Measurements from ENCODE around the gene RALY.

The RALY gene

GRCh38 chr20:33993576-33994221 is at the start of gene RALY:
Gene RALY (plus strand): TSS chr20:33993911. CDS start chr20:34072075, 78,164 bp downstream.
- DNase-seq, result peak in 1 of 2 donors; percentile 85

DNA sequence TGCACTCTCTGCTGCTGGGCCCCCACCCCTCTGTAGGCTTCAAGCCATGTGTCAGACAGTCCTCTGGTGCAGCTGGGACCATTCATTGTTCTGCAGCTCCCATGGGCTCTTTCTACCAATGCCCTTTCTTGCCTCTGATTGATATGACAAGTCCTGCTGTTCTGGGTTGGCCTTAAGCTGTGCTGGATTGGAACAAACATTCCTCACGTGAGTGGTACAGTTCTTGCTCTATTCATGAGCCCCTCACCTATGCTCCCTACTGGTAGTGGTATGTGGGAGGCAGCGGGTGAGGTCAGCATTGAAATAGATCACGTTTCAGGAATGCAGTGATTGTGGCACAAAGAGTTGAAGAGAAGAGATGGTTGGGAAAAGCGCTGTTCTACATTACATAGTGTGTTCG is 48.8 kb upstream of the RALY start:
- no peak for DNase-seq

DNA sequence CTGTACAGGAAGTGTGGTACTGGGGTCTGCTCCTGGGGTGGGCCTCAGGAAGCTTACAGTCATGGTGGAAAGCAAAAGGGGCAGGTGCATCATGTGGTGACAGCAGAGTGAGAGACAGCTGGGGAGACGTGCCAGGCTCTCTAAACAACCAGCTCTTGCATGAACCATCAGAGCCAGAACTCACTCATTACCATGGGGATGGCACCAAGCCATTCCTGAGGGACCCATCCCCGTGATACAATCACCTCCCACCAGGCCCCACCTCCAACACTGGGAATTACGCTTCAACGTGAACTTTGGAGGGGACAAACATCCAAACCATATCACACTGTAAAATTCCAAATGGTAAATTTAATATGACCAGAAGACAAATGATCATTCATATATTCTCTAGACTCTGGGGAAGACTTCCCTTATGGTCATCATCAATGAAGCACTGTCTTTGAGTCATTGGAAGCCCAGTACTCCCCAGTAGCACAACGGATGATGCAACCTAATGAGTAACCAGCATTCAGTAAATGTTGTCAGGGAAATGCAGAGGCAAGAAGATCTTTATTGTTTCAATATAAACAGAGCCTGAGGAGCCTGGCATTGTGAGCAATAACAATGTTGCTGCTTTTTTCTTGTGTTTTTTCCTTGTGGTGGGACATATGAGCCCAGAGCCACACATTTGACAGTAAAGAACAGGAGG is 48.2 kb upstream of the RALY start:
- peak; percentile 61 to 92 for DNase-seq

DNA sequence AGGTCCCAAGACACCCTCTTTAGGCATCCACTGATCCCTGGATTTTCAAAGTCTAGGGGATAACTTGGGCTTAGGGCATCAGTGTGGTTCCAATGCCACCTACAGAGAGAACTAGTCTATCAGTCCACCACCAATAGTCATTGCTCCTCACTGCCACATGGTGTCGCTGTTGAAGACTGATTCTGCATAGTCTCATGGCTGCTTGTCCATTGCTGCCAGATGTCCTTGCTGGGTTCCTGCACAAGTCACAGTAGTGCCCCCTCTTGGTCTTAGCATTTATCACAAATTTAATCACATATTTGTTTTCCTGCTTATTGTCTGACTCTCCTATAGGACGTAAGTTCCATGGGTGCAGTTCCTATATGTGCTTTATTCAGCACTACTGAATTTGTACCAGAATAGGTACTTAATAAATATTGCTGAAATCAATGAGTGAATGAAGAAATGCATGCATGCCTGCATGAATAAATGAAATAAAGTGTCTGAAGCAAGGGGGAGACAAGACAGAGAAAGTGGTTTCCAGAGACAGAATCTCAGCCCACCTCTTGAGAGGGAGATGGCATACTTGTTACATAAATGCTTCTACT is 45.9 kb upstream of the RALY start:
- DNase-seq, result no peak

GRCh38 chr20:33948480-33948879 is 45.2 kb upstream of the RALY start:
- DNase-seq, result no peak

GRCh38 chr20:33951171-33951570 is 42.5 kb upstream of the RALY start:
- no peak for DNase-seq

DNA sequence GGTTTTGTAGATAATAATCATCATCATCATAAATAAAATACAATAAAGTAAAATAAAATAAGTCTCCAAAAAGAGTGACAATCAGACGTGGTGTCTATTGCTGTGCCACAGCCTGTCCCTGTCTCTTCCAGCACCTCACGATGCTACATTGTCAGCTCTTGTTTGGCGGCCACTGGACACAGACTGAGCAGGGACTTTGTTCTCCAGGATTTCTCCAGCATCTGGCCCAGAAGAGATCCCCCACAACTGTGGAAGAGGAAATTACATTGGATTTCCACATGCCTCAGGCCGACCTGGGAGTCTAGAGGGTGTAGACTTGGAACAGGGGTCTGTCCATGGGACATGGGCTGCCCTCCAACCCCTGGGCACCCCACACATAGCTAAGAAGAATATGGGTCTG is 39.2 kb upstream of the RALY start:
- DNase-seq, result no peak

GRCh38 chr20:33963751-33964150 is 30.0 kb upstream of the RALY start:
- DNase-seq, result no peak

DNA sequence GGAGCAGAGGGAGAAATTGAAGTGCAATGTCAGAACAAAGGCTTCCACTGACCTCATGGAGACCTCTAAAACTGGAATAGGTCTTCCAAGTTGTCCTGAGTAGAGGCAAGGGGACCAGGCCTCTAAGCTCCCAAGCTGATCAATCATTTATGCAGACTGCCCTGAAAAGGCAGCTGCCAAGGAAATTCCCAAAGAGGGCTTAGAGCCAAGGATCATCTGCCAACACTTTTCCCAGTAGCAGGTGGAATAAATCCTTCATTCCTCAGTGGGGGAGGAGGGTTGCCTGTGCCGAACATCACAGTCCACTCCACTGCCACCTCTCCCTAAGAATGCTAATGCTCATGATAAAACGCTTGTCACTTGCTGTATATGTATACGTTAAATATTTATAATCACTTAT is 29.3 kb upstream of the RALY start:
- DNase-seq, result no peak

DNA sequence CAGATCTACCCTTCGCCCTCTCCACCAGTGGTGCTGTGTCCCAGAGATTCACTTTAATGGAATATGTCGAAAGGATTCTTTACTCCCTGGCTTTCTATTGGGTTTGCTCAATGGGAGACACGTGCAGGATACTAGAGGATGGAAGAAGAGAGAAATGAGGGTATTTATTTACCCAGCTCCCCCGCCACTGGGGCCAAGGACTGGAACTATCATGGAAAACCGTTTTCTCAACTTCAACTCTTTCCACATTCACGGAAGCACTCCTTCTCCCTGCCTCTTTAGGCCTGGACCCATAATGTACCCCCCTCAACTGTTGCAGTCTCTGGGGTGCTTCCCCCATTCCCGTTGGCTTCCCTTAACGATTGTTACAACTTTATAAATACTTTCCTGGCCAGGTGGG is 26.6 kb upstream of the RALY start:
- no peak for DNase-seq

GRCh38 chr20:33969563-33969962 is 24.1 kb upstream of the RALY start:
- no peak for DNase-seq

GRCh38 chr20:33970229-33970628 is 23.5 kb upstream of the RALY start:
- DNase-seq, result no peak

- DNase-seq, result no peak
These were observed 22.4 kb upstream of the RALY start for GRCh38 chr20:33971147-33971975.

- DNase-seq, result no peak
These were observed 16.8 kb upstream of the RALY start for GRCh38 chr20:33976959-33977358.

DNA sequence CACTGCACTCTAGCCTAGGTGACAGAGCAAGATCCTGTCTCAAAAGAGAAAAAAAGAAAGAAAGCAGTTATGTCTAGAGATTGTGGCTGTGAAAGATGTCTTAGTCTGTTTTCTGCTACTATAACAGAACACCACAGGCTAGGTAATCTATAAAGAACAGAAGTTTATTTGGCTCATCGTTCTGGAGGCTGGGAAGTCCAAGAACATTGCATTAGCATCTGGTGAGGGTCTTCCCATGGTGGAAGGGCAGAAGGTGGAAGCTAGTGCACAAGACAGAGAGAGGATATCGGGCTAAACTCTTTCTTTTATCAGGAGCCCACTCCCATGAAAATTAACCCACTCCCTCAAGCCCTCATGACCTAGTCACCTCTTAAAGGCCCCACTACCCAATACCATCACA is 16.2 kb upstream of the RALY start:
- no peak for DNase-seq

DNA sequence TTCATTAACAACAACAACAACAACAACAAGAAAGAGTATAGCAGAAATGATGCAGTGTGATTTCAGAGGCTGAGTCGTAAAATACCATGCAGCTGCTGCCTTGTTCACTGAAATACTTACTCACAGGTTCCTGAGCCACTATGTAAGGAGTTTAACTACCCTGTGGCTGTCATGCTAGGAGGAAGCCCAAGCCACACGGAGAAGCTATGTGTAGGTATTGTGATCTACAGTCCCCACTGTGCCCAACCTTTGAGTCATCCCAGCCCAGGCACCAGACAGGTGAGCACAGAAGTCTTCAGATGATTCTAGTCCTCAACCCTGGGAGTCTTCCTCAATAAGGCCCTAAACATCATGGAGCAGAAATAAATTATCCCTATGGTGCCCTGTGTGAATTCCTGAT is 14.6 kb upstream of the RALY start:
- DNase-seq, result no peak

- no peak for DNase-seq
These were observed 12.4 kb upstream of the RALY start for GRCh38 chr20:33981347-33981746.

DNA sequence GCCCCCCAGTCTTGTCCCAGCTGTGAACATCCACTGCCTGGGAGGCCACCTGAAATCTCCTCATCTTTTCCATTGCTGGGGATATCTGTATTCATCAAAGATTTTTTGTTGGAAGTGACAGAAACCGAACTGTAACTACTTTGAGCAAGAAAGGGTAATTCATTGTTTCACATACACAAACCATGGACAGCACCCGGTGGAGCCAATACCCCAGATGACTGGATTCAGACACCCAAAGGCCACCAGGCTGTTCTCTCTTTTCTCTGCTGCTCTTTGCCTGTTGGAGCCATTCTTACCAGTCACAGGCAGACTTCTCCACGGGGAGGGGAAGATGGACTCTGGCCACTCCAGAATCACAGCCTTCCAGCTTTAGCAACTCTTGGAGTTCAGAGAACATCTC is 11.7 kb upstream of the RALY start:
- DNase-seq, result no peak

GRCh38 chr20:33983371-33983770 is 10.3 kb upstream of the RALY start:
- DNase-seq, result no peak

DNA sequence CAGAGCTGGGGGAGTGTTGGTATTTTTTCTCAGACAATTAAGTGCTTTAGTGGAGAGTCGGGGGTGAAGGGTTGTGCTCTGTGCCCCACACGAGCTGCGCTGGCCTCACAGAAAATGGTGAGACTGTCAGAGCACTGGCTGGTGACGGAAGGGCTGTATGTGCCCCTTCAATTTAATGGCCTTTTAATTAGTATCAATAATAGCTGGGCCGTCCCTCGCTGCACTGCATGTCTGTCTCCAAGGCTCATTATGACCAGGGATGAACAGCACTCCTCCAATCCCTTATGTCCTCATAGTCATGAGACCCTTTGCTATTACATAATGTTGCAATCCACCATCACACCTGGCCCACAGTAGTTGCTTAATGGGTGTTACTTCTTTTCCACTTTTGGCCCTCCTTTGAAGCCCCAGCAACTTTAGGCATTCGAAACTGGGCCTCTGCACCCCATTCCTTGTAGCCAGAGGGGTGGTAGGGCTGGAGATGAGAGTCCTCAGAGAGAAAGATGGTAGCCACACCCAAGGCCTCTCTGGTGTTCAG is 9.5 kb upstream of the RALY start:
- no peak for DNase-seq

DNA sequence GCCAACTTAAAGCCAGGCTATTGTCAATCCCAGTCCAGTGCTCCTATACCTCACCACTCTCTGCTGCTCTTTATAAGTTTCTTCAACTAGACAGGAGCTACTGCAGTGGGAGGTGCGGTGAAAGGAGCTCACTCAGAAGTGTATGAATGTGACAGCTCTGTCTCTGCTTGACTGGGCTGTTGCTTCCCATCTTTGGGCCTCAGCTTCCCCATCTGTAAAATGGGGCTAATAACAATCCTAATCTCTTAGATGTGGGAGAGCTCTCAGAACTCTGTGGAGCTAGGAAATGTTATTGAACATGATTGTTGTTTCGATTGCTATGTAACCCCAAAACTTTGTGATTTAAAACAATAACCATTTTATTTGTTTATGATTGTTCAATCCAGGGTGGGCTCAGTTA is 8.4 kb upstream of the RALY start:
- no peak for DNase-seq

- DNase-seq, result no peak
These were observed 7.9 kb upstream of the RALY start for GRCh38 chr20:33985830-33986229.

DNA sequence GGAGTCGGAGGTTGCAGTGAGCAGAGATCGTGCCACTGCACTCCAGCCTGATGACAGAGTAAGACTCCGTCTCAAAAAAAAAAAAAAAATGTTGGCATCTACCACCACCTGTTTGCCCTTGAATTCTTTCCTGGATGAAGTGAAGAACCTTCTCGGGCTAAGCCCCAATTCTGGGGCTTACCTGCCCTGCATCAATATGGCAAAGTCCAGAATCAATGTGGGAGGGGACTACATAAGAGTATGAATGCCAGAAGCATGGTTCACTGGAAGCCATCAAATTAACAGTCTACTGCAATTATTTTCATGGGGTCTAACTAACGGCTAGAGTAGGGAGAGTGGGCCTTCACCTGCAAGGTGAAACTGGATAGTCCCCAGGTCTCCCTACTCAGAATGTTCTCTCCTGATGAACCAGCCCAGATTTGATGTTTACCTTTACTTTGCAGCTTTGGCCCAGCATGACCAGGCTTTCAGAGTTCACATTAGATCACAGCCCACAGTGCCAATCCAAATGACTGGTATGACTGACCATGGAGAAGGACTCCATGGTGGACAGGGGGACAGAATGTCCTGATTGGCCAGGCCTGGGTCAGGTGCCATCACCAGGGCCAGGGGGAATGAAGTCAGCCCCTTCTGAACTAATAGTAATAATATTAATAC is 7.0 kb upstream of the RALY start:
- no peak for DNase-seq
